Tibial artery (tissue), 4 donors: Measurements from ENCODE around the gene SECTM1.

Source experiments
- DNase-seq, 2 donors: peaks; one replicate each; pipeline ENCODE4 v3.0.0-alpha.2; 2019
- H3K27ac ChIP-seq, 2 donors: fragments of 200-600 bp; sonication (generic) in 1 of 2; 1 replicate in 1 of 2; 2 replicates in 1 of 2; pipeline ENCODE4 v1.5.1; 2018 to 2019; ENCODE audit warnings: mild to moderate bottlenecking in 1 of 2
- H3K27me3 ChIP-seq, 2 donors: fragments of 200-600 bp; sonication (generic) in 1 of 2; one replicate each; pipeline versions ENCODE4 v1.5.1 to v1.6.0; 2016 to 2019
- H3K36me3 ChIP-seq, 3 donors: fragments of 200-600 bp; sonication (generic) in 2 of 3; one replicate each; pipeline ENCODE4 v1.5.1; 2016 to 2019; ENCODE audit warnings: mild to moderate bottlenecking in 2 of 3
- H3K4me1 ChIP-seq, 4 donors: fragments of 200-600 bp; sonication (generic) in 2 of 4; 1 replicate in 3 of 4; 2 replicates in 1 of 4; pipeline ENCODE4 v1.5.1; 2016 to 2019
- H3K4me3 ChIP-seq, 2 donors: fragments of 200-600 bp; sonication (generic) in 1 of 2; 1 replicate in 1 of 2; 2 replicates in 1 of 2; pipeline ENCODE4 v1.5.1; 2018 to 2019; ENCODE audit warnings: mild to moderate bottlenecking in 2 of 2
- H3K9me3 ChIP-seq, 3 donors: fragments of 200-600 bp; sonication (generic) in 1 of 3; one replicate each; pipeline ENCODE4 v1.5.1; 2016 to 2019
- CTCF ChIP-seq, 2 experiments: fragments of 200-600 bp in 1 of 2; fragments of 450-650 bp in 1 of 2; IDR thresholded peaks; one replicate each; pipeline ENCODE4 v1.5.1; 2017 to 2019; ENCODE audit warnings: antibody characterized with exemption in 2 of 2, mild to moderate bottlenecking in 1 of 2, moderate library complexity in 1 of 2
- intact Hi-C: fragments of 100-400 bp; cut with DNase I; formaldehyde crosslinking; loops from one replicate; pipeline ENCODE4 v1.15.0; 2023; ENCODE audit warnings: low total_unique reads

SECTM1 gene

GRCh38 chr17:82318772-82319606 is 14.6 kb downstream of the SECTM1 start:
- intact Hi-C loops, result no loop called here
- no peaks in the 10 kb centered on the region for H3K36me3 ChIP-seq
- no peak overlapping the region for H3K4me3 ChIP-seq
- H3K9me3 ChIP-seq, result no peaks in the 10 kb centered on the region
- DNase-seq, result no peak
- no peak for TF ChIP-seq CTCF (IDR thresholded peaks at IDR 0.05)
- peaks cover 0 to 16% (median 11%) of the 10 kb centered on the region in 4 donors for H3K4me1 ChIP-seq
- H3K27ac ChIP-seq, result no peak overlapping the region
- peaks cover 0 to 74% of the 10 kb centered on the region in 2 donors for H3K27me3 ChIP-seq

GRCh38 chr17:82318169-82318498 is 15.4 kb downstream of the SECTM1 start:
- no peak for TF ChIP-seq CTCF (IDR thresholded peaks at IDR 0.05)
- Histone ChIP-seq H3K27ac (no peak overlapping the region), H3K9me3 (no peaks in the 10 kb centered on the region), H3K4me1 (peaks cover 0 to 16% (median 11%) of the 10 kb centered on the region in 4 donors), H3K27me3 (peaks cover 0 to 74% of the 10 kb centered on the region in 2 donors), H3K4me3 (no peak overlapping the region), H3K36me3 (no peaks in the 10 kb centered on the region)
- DNase-seq, result no peak
- intact Hi-C loops, result no loop called here

GRCh38 chr17:82317394-82318168 is 16.0 kb downstream of the SECTM1 start, which contains the start of gene CD7:
CD7 (minus strand) TSS chr17:82317608; CDS start chr17:82317495, 113 bp downstream.
- no peaks in the 10 kb centered on the region for H3K36me3 ChIP-seq
- no peaks in the 10 kb centered on the region for H3K9me3 ChIP-seq
- intact Hi-C loops, result no loop called here
- H3K4me1 ChIP-seq, result peaks cover 0 to 16% (median 11%) of the 10 kb centered on the region in 4 donors
- no peak within 1 kb of the TSS for H3K4me3 ChIP-seq
- no peak for TF ChIP-seq CTCF (IDR thresholded peaks at IDR 0.05)
- H3K27ac ChIP-seq, result no peak within 1 kb of the TSS
- no peak for DNase-seq
- H3K27me3 ChIP-seq, result peaks cover 0 to 70% of the 10 kb centered on the region in 2 donors

GRCh38 chr17:82316651-82317393 is 16.7 kb downstream of the SECTM1 start:
- Histone ChIP-seq H3K4me1 (peaks cover 0 to 16% (median 11%) of the 10 kb centered on the region in 4 donors), H3K4me3 (no peak overlapping the region), H3K27me3 (peaks cover 0 to 64% of the 10 kb centered on the region in 2 donors), H3K9me3 (no peaks in the 10 kb centered on the region), H3K27ac (no peak overlapping the region), H3K36me3 (no peaks in the 10 kb centered on the region)
- no peak for DNase-seq
- intact Hi-C loops, result no loop called here
- no peak for TF ChIP-seq CTCF (IDR thresholded peaks at IDR 0.05)

GRCh38 chr17:82315703-82316358 is 17.7 kb downstream of the SECTM1 start:
- Histone ChIP-seq H3K4me1 (peaks cover 0 to 10% (median 4%) of the 10 kb centered on the region in 4 donors), H3K4me3 (no peak overlapping the region), H3K9me3 (no peaks in the 10 kb centered on the region), H3K27me3 (peaks cover 0 to 61% of the 10 kb centered on the region in 2 donors), H3K27ac (no peak overlapping the region), H3K36me3 (no peaks in the 10 kb centered on the region)
- intact Hi-C loops, result no loop called here
- no peak for TF ChIP-seq CTCF (IDR thresholded peaks at IDR 0.05)
- DNase-seq, result no peak
